ENCODE results near the gene CGNL1.

The CGNL1 gene

DNA sequence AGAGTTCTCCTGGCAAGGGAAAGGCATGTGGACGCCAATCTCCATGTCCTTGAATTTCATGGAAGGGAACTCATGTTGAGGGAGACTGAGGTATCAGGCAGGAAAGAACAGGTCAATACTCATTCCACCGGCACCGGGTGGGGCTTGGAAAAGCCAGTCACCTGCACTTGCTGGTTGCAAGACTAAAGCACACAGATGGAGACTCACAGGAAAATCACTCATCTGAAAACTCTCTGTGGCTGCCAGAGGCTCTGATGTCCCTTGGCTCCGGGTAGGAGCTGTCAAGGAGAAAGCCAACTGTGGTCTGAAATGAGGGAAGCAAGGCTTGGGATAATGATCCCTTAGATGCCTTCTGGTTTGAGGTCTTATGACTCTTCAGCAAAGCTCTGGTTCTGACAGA lies 8.7 kb upstream of the CGNL1 start:
- no peak overlapping the region for H3K4me3 ChIP-seq (ENCODE audit: control insufficient read depth, low read depth, low read length)
- DNase-seq (ENCODE audit: low read depth): no peak
- TF ChIP-seq, protein P1, sequence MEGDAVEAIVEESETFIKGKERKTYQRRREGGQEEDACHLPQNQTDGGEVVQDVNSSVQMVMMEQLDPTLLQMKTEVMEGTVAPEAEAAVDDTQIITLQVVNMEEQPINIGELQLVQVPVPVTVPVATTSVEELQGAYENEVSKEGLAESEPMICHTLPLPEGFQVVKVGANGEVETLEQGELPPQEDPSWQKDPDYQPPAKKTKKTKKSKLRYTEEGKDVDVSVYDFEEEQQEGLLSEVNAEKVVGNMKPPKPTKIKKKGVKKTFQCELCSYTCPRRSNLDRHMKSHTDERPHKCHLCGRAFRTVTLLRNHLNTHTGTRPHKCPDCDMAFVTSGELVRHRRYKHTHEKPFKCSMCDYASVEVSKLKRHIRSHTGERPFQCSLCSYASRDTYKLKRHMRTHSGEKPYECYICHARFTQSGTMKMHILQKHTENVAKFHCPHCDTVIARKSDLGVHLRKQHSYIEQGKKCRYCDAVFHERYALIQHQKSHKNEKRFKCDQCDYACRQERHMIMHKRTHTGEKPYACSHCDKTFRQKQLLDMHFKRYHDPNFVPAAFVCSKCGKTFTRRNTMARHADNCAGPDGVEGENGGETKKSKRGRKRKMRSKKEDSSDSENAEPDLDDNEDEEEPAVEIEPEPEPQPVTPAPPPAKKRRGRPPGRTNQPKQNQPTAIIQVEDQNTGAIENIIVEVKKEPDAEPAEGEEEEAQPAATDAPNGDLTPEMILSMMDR (conservative IDR thresholded peaks at IDR 0.05; ENCODE audit: control insufficient read depth, insufficient read depth, low read depth, low read length): no peak

DNA sequence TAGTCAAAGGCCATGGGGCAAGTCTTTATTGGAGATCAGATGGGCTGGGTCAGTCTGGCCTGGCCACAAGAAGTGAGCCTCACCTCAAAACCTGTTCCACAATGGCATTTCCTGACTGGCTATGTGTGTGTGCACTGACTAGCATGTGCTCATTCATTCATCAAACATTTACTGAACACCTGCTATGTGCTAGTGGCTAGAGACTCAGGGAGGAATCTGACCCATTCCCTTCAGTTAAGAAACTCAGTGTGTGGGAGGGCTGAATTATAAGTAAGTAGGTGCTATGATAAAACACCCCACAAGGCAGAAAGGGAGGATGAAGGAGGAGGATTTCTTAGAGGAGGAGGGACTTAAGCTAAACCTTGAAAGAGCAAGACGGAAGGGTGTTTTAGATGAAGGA lies 5.4 kb upstream of the CGNL1 start:
- no peak for DNase-seq (ENCODE audit: low read depth)

DNA sequence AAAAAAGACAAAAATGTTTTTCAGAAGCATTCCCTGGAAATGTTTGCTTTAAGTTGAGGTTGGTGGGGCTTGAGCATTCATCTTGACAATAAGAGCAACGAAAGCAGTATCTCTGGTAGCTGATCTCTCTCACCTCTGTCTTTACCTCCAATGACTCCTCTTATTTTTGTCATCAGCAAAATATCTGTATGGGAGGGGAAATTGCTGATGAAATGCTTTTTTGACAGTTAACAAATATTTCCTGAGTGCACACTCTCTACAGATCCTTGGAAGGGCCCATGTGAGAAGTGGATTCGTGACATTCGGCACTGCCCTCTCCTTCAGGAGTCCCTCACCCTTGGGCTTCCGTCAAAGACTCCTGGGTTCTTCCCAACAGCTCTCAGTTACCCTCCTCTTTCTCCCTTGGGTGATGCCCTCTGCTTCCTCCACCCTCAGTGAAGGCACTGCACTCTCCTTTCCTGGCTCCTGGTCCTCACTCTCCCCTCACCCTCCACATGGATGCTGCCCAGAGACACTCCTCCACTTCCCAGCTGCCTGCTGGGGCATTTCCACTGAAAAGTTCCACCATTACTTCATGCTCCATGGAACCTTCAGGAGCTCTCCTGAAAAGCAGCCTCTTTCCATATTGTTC lies 2.9 kb upstream of the CGNL1 start:
- TF ChIP-seq, protein P1 (conservative IDR thresholded peaks at IDR 0.05; ENCODE audit: control insufficient read depth, insufficient read depth, low read depth, low read length): no peak
- no peak for DNase-seq (ENCODE audit: low read depth)
- H3K4me3 ChIP-seq (ENCODE audit: control insufficient read depth, low read depth, low read length): no peak overlapping the region

More for the DNA sequence above, 5.4 kb upstream of the CGNL1 start:
- no peak overlapping the region for H3K4me3 ChIP-seq (ENCODE audit: control insufficient read depth, low read depth, low read length)
- TF ChIP-seq, protein P1 (conservative IDR thresholded peaks at IDR 0.05; ENCODE audit: control insufficient read depth, insufficient read depth, low read depth, low read length): no peak

DNA sequence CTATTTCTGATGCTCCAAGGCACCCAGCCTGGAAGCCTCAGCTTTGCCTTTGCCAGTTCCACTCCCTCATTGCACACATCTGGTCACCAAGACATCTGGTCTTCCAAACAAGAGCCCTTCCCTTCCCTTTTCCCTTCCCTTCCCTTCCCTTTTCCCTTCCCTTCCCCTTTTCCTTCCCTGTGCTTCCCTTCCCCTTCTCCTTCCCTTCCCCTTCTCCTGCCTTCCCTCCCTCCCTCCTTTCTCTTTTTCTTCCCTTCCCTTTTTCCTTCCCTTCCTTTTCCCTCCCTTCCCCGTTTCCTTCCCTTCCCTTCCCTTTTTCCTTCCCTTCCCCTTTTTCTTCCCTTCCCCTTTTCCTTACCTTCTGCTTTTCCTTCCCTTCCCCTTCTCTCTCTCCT lies 2.4 kb upstream of the CGNL1 start:
- no peak overlapping the region for H3K4me3 ChIP-seq (ENCODE audit: control insufficient read depth, low read depth, low read length)
- DNase-seq (ENCODE audit: low read depth): no peak
- TF ChIP-seq, protein P1 (conservative IDR thresholded peaks at IDR 0.05; ENCODE audit: control insufficient read depth, insufficient read depth, low read depth, low read length): no peak

DNA sequence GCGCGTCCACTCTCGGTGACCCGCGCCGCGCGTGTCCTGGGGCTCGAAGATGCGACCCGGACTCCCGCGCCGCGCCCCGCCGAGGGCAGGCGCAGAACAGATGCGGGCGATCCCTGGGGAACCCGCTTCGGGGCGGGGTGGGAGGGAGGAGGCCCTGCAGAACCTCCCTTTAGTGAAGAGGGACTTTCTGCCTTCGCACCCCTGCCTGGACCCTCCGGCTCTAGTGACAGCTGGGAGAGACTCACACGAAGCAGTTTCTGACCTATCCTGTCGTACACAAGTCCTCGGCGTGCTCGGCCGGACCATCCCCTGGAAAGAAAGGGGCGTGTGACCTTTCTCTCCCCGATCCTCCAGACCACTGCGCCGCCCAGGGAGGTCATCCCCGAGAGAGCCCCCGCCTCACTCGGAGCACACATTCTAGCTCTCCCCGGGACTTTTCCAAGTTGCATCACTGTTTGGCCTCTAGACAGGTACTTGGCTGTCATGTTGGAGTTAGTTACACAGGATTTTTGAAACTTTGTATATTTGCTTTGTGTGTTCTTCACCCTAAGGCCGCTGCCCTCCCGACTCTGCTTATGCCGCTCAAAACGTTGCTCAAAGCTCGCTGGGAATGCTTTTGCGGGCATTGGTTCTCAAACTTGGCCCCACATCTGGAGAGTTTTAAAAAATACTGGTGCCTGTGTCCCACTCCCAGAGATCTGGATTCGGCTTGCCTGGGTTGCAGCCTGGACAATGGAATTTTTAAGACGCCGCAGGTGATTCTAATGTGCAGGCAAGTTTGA lies 582 bp downstream of the CGNL1 start:
- TF ChIP-seq, protein P1 (conservative IDR thresholded peaks at IDR 0.05; ENCODE audit: control insufficient read depth, insufficient read depth, low read depth, low read length): no peak
- DNase-seq (ENCODE audit: low read depth): no peak
- H3K4me3 ChIP-seq (ENCODE audit: control insufficient read depth, low read depth, low read length): peak overlapping the region; percentile 37

DNA sequence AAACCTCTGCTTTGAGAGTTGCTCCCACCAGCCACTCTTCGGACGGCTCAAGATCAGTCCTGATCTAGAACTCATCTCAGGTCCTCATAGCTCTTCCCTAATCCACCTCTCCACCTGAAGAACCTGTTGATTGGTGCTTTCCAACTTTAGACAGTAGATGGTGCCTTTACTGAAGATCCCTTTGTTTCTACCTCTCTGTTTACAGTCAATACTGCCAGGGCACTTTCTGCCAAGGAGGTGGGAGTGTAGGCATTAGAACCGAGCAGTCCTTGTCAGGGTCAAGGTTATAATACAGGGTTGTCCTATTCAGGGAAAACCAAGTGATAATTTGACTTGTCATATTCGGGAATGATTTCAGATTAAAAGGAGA lies 1.2 kb downstream of the CGNL1 start:
- TF ChIP-seq, protein P1 (conservative IDR thresholded peaks at IDR 0.05; ENCODE audit: control insufficient read depth, insufficient read depth, low read depth, low read length): no peak
- H3K4me3 ChIP-seq (ENCODE audit: control insufficient read depth, low read depth, low read length): no peak overlapping the region

More for the DNA sequence above, 1.2 kb downstream of the CGNL1 start:
- DNase-seq (ENCODE audit: low read depth): no peak
